Measurements from ENCODE around the gene C1orf53. TPM values are rescaled to one million over a fixed set of nuclear protein-coding genes. Genes with fewer than 3 reads are reported as not detected.

The C1orf53 gene
- total RNA-seq, 1 donor from 2014 or later, result 2.6 TPM

GRCh38 chr1:197911857-197912696, 9.6 kb downstream of the C1orf53 start:
- H3K4me3 Mint-ChIP-seq (ENCODE audit: unreplicated experiment), result peak overlapping the region; percentile 50
- DNase-seq (ENCODE audit: extremely low spot score, unreplicated experiment), result no peak
- H3K27me3 Mint-ChIP-seq (ENCODE audit: unreplicated experiment), result peaks cover 98% of the 10 kb centered on the region
- no peak overlapping the region for H3K27ac Mint-ChIP-seq (ENCODE audit: unreplicated experiment)
- no peak for TF ChIP-seq CTCF (IDR thresholded peaks at IDR 0.05)
- peaks cover 61% of the 10 kb centered on the region for H3K4me1 Mint-ChIP-seq (ENCODE audit: unreplicated experiment)
- no peaks in the 10 kb centered on the region for H3K9me3 Mint-ChIP-seq (ENCODE audit: unreplicated experiment)
- peaks cover 11% of the 10 kb centered on the region for H3K36me3 Mint-ChIP-seq (ENCODE audit: unreplicated experiment)

GRCh38 chr1:197912739-197913494, 10.5 kb downstream of the C1orf53 start:
- Mint-ChIP-seq H3K27me3 (ENCODE audit: unreplicated experiment) (peaks cover 98% of the 10 kb centered on the region), H3K4me1 (ENCODE audit: unreplicated experiment) (peaks cover 69% of the 10 kb centered on the region), H3K36me3 (ENCODE audit: unreplicated experiment) (peaks cover 6% of the 10 kb centered on the region), H3K4me3 (ENCODE audit: unreplicated experiment) (peak overlapping the region; percentile 50), H3K27ac (ENCODE audit: unreplicated experiment) (no peak overlapping the region), H3K9me3 (ENCODE audit: unreplicated experiment) (no peaks in the 10 kb centered on the region)
- no peak for TF ChIP-seq CTCF (IDR thresholded peaks at IDR 0.05)
- no peak for DNase-seq (ENCODE audit: extremely low spot score, unreplicated experiment)

GRCh38 chr1:197913495-197914276, 11.3 kb downstream of the C1orf53 start:
- Mint-ChIP-seq H3K27me3 (ENCODE audit: unreplicated experiment) (peaks cover 97% of the 10 kb centered on the region), H3K4me3 (ENCODE audit: unreplicated experiment) (peak overlapping the region; percentile 50), H3K9me3 (ENCODE audit: unreplicated experiment) (no peaks in the 10 kb centered on the region), H3K36me3 (ENCODE audit: unreplicated experiment) (peaks cover 6% of the 10 kb centered on the region), H3K27ac (ENCODE audit: unreplicated experiment) (no peak overlapping the region), H3K4me1 (ENCODE audit: unreplicated experiment) (peaks cover 72% of the 10 kb centered on the region)
- no peak for TF ChIP-seq CTCF (IDR thresholded peaks at IDR 0.05)
- DNase-seq (ENCODE audit: extremely low spot score, unreplicated experiment), result no peak

- Mint-ChIP-seq H3K9me3 (ENCODE audit: unreplicated experiment) (no peaks in the 10 kb centered on the region), H3K4me1 (ENCODE audit: unreplicated experiment) (peaks cover 67% of the 10 kb centered on the region), H3K4me3 (ENCODE audit: unreplicated experiment) (no peak overlapping the region), H3K27me3 (ENCODE audit: unreplicated experiment) (peaks cover 97% of the 10 kb centered on the region), H3K36me3 (ENCODE audit: unreplicated experiment) (peaks cover 3% of the 10 kb centered on the region), H3K27ac (ENCODE audit: unreplicated experiment) (no peak overlapping the region)
- DNase-seq (ENCODE audit: extremely low spot score, unreplicated experiment), result no peak
- TF ChIP-seq CTCF (IDR thresholded peaks at IDR 0.05), result no peak
Observed at GRCh38 chr1:197914510-197914909, 12.1 kb downstream of the C1orf53 start.

All from osteocyte (in vitro differentiated cells).